MV-4-11 (cell line): ENCODE results near the gene COPS4.
"Not testable (repeated sequence)": the region's sequence is repeated elsewhere in the genome, so short reads cannot be mapped to it uniquely, and the experiment has no call there.

Experiments
- DNase-seq: peaks from one replicate; lab custom pipeline; 2025; lab: John Stamatoyannopoulos, UW

Gene COPS4

DNA sequence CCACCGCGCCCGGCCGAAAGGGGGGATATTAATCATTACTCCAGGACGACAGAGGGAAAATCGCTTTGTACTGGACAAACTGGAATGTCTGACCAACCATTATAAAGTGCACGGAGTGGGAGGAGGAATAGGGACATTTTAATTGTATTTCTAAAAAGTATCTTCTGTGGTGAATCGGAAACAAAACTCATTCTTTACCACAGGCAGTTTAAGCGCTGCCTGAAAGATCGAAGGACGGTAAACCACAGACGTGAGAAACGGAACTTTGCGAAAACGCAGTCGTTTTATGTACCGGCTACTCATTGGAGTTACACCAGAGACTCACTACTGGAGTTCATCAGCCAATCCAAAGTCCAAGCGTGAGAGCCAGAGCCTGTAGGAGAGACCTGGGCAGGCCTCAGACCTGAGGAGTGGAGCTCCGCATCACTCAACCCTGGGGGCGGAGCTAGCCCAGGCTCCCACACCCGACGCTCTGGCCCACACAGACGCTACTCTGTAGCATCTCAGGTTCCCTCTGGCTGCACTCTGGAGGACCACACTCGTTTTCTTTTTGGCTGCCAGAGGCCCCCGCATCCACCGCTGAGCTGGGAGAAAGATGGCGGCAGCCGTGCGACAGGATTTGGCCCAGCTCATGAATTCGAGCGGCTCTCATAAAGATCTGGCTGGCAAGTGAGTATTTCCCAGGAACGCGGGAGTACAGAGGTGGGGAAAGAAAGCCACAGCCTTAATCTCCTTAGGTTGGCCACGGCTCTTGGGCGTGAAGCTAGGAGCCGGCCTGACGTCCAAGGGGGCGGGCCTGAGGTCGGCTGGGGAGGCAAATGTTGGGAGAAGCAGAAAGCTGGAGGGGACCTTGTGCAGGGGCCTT lies at the start of gene COPS4:
TSS of gene COPS4 (plus strand) at position 554 of the 865 bp plus-strand sequence. CDS start at position 596, 42 bp downstream.
- peak; percentile 100 for DNase-seq

DNA sequence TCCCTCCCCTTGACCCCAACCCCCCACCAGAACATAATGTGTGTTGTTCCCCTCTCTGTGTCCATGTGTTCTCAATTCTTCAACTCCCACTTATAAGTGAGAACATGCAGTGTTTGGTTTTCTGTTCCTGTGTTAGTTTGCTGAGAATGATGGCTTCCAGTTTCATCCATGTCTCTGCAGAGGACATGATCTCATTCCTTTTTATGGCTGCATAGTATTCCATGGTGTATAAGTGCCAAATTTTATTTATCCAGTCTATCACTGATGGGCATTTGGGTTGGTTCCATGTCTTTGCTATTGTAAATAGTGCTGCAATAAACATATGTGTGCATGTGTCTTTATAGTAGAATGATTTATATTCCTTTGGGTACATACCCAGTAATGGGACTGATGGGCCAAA lies 47.5 kb upstream of the COPS4 start:
- DNase-seq, result not testable (repeated sequence)

DNA sequence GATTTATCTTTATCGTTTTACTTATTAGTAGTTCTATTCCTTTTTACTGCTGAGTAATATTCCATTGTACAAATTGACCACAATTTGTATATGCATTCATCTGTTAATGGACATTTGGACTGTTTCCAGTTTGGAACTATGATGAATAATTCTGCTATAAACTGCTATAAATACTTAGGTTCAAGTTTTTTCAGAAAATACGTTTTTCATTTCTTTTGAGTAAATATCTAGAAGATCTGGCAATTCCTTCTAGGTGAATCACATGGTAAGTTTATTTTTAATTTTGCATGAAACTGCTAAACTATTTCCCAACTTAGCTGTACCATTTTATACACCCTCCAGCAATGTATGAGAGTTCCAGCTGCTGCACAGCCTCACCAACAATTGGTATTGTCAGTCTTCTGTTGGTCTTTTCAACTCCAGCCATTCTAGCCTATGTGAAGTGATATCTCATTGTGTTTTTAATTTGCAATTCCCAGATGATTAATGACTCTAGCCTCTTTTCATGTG lies 46.6 kb upstream of the COPS4 start:
- DNase-seq, result no peak

DNA sequence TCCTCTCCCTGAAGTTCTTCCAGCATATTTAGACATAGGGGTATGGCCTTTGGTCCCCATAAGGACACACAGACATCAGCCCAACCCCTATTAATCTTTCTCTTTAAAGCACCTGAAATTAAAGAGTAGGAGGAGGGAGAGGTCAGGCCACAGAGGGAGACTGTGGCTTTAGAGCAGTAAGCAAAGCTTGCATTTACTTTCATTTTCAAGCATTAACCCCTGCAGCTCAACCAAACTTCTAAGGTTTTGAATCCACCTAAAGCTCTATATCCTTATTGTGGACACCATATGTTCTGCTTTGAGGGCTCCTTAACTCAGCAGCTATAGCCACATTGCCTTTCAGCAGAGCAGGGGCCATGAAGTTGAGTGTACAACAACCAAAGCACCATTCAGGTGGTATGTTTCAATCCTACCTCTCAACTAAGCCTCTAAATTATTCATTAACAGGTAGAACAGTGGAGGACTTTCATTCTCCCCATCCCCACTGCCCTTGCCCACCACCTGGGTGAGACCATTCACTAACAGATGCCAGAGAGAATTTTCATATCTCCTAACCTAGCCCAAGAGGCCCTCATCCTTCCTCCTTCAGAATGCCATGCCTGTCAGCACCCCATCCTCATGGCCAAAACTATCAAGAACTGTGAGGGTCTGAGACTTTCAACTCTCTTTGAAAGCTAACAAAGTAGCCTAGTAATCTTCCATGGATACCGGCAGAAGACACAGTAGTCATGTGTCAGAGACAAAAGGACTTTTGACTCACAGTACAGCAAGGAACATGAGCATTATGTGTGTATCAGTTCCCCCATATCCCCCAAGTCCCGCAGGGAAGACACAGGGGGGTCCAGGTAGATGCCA lies 45.2 kb upstream of the COPS4 start:
- peak; percentile 49 for DNase-seq

GRCh38 chr4:82994834-82995233 lies 40.1 kb upstream of the COPS4 start:
- DNase-seq, result no peak

- DNase-seq, result peak; percentile 7
These were observed 36.1 kb upstream of the COPS4 start for GRCh38 chr4:82998898-82999297.

DNA sequence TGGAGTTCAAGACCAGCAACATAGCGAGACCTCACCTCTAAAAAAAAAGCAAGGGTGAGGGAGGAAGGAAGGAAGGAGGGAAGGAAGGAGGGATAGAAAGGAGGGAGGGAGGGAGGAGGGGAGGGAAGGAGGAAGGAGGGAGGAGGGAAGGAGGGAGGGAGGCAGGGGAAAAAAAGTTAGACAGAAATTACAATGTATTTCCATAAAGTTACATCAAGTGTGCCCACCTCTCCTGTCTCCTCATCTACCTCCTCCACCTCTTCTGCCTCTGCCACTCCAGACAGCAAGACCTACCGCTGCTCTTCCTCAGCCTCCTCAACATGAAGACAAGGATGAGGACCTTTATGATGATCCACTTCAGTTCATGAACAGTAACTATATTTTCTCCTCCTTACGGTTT lies 32.7 kb upstream of the COPS4 start:
- DNase-seq, result no peak

- DNase-seq, result not testable (repeated sequence)
These were observed 31.8 kb upstream of the COPS4 start for GRCh38 chr4:83003044-83003791.

DNA sequence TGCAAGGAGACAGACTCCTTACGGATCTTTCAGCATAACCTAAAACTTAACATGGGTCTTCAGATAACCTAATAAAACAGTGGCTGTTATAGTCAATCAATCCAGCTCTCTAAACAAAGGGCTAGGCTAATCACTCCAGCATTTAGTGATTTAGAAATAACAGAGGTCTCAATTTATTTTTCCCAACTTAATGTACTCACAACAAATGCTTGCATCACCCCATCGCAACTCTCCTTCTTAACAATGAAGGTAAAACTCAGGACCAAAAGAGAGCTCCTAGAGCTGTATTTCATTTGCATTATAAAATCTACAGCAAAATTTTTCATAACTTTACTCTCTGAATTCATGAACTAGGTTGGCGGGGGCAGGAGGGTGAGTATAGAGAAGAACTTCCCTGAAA lies 25.5 kb upstream of the COPS4 start:
- DNase-seq, result no peak

DNA sequence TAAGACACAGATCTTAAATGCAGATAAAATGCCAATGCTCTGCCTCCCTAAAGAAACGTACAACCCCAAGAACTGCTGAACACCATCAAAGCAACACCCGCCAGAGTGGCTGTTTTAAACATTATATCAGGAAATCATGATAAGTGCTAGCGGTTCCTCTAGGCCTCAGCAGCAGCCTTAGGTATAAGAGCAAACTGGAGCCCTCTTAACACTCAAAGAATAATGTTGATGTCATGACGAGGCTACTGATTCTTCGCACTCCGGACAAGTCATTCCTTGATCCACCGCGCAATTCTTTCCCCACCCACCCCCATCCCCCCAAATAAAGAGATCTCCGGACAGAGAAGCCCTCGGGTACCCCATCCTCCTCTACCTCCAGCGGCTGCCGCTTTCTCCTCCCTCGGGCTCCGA lies 24.9 kb upstream of the COPS4 start:
- DNase-seq, result no peak

GRCh38 chr4:83010522-83011318 lies 24.3 kb upstream of the COPS4 start, which contains the start of gene LIN54:
TSS of gene LIN54 (minus strand) at chr4:83010823. CDS start at chr4:82984844, 25,979 bp downstream.
- peak; percentile 72 for DNase-seq

DNA sequence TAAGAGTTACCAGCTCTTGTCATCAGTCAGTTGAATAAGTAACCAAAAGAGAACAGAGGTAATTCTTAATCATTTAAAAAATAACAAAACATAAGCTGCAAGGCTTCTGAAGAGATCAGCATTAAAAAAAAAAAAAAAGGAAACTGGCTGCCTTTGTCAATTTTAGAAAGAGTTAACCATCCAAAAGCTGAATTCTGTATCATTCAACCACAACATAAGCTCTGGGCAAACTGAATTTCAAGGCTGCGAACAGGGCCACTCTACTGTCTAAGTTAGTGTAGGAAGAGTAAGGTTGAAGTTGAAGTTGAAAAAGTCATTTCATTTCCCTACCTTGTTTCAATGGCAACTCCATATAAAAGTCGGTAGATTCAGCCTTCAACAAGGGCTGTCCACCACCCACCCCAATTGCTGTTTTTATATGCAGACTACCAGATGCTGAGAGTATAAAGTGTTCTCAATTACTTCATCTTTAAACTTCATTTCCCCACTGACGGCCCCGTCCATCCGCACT lies 23.2 kb upstream of the COPS4 start:
- DNase-seq, result peak; percentile 25

DNA sequence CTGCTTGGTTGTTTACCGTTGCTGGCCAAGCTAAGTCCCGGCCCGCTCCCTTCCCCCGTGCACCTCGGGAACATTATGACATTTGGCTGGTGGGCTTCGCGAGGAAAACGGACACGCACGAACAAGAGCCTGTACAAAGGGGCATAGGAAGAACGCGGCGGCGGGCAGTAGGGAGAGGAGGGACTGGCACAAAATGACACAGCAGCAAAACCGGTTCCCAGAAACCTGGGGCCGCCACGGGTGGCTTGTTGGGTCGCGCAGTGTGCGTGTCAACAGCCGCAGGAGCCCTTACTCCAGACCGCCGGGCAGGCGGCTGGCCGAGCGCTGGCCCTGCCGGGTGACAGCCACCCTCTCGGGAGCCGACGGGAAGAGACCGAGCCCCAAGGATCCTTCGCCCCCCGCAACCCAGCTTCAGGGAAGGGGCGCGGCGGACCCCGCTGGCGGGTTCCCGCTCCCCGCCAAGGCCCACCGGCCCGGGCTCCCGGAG lies 22.7 kb upstream of the COPS4 start:
- DNase-seq, result no peak

DNA sequence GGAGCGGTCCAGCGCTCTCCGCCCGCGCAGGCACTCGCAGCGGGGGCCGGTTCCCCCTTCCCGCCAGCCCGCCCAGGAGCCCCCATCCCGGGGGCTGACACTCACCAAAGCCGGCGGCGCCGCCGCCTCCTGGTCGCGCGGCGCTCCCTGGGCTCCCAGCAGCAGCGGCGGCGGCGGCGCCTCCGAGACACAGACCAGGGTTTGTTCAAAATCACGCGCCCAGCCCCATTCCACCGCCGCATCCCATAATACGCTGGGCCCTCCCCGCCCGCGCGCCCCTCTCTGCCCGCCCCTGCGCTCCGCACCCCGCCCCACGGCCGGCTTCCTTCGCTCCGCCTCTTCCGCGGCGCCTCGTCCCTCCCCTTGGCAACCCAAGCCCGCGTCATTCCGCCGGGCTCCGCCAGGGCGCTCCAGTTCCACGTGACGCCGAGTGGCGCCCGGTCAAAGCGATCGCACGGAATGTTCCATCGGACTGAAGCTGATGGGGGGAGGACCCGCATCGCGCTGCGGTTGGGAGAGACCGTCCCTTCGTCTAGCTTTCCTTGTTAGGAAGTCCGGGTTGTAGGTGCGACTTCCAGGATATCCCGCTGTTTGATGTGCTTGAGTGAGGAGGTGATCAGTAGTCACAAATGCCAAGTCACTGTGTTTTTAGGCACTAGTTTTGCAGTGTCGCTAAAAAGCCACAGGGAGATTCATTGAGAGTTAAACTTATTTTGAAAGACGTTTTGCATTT lies 22.1 kb upstream of the COPS4 start:
- peak; percentile 95 for DNase-seq

DNA sequence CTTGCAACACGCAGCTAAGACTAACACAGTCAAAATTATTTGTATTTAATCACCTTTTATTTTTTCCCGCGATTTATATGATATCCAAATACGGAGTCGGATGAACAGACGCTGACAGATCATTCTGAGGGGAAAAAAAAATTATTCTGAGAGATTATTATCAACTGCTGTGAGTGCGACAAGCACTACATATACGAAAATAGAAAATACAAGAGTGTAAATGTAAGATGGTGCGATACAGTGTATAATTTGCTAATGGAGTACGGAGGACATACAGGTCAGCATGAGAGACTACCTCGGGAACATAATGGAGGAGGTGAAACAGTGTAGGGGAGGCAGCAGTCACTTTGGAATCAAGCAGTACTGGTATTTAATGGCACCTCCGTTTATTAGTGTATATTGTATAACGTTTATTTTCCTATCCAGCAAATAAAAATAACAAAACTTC lies 21.5 kb upstream of the COPS4 start:
- DNase-seq, result no peak

DNA sequence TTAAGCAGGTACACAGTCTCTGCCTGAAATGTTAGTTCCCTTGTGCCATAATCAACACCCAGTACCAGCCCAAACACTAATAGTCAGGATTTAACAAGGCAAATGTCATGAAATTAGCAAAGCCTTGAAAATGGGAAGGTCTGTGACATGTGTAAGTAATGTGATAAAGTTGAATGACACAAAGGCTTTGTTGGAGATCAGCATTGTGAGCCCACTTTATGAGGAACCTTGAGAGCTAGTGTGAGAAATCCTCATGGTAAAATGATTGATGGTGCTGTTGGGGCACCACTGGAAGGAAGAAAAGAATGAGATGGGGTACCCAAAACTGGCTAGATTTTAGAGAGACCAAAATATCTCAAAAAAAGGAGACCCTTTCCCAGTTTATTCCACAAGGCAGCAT lies 21.1 kb upstream of the COPS4 start:
- DNase-seq, result peak; percentile 14

DNA sequence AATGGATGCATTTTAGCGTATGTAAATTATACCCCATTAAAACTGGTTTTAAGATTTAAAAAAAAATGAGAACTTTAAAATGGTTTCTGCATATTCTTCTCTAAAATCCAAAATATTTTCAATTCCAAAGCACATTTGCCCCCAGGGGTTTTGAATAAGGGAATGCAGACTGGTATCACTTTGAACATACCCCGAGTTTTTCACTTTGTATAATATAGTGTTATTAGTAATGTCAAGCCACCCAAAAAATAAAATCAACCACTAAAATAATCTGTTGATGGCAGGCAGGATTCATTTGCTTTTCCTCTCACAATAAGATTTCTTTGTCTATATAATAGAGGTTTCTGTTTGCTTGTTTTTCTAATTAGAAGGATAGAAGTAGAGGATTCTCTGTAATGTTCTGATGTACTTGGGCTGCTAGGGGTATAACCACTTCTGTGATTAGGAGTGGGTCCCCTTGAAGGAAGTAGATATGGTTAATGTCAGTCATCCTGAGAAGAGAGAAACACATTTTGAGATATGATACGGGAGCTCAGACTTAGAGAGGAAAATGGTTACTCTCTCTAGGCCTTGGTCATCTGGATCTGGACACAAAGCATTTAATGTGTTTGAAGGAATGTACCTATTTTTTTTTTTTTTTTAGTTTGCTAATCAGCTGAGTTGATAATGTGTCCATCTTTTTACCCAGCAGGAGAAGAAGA lies 15.0 kb upstream of the COPS4 start:
- DNase-seq, result peak; percentile 31

- DNase-seq, result peak; percentile 10
These were observed 12.1 kb upstream of the COPS4 start for GRCh38 chr4:83022724-83023450.
